ENCODE data around the gene MAML3.

GRCh38 chr4:140140566-140140965, 13.4 kb downstream of the MAML3 start:
- TF ChIP-seq MAX (IDR thresholded peaks at IDR 0.05; ENCODE audit: low read depth, low read length) (no peak), CTCF (IDR thresholded peaks at IDR 0.05; ENCODE audit: low read depth, low read length) (no peak), POLR2A (IDR thresholded peaks at IDR 0.05; ENCODE audit: extremely low read depth, insufficient read length) (no peak), MYC (IDR thresholded peaks at IDR 0.05; ENCODE audit: low read depth, low read length) (no peak)

Measured in NB4 (cell line).